ENCODE measurements around the gene CIAO1.

DNA sequence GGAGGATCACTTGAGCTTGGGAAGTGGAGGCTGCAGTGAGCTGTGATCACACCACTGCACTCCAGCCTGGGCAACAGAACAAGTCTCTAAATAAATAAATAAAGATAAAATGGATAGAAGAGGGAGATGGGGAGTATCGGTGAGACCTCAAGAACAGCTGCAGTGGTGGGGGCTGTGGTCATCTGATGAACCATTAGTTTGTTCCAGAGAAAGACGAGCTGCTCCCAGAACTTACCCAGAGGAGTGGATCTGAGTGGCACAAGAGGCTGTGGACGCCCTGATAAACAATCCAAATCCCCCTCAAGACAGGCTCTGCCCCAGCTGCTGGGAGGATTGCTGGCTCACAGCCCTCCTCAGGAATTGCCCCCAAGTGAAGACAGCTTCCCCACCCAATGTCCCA lies 26.9 kb upstream of the CIAO1 start:
- TF ChIP-seq, protein P1, sequence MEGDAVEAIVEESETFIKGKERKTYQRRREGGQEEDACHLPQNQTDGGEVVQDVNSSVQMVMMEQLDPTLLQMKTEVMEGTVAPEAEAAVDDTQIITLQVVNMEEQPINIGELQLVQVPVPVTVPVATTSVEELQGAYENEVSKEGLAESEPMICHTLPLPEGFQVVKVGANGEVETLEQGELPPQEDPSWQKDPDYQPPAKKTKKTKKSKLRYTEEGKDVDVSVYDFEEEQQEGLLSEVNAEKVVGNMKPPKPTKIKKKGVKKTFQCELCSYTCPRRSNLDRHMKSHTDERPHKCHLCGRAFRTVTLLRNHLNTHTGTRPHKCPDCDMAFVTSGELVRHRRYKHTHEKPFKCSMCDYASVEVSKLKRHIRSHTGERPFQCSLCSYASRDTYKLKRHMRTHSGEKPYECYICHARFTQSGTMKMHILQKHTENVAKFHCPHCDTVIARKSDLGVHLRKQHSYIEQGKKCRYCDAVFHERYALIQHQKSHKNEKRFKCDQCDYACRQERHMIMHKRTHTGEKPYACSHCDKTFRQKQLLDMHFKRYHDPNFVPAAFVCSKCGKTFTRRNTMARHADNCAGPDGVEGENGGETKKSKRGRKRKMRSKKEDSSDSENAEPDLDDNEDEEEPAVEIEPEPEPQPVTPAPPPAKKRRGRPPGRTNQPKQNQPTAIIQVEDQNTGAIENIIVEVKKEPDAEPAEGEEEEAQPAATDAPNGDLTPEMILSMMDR (IDR thresholded peaks at IDR 0.05): no peak
- TF ChIP-seq EZH2phosphoT487 (IDR thresholded peaks at IDR 0.05) (no peak), EZH2 (IDR thresholded peaks at IDR 0.05) (no peak)
